Endothelial cell of umbilical vein (primary cell): Measurements from ENCODE around the gene ST3GAL4. TPM values are rescaled to one million over a fixed set of nuclear protein-coding genes. Genes with fewer than 3 reads are reported as not detected.

Experiments
- BruUV-seq: library from RNA; stranded (reverse); fragments of 400-500 nt; replicated peaks from 2 replicates; lab custom pipeline; 2021; lab: Mats Ljungman, UMichigan
- CTCF ChIA-PET: fragments of 300-600, 350-600 bp; sonication (Branson Sonifier 250); formaldehyde crosslinking; loops from one replicate; lab custom pipeline; 2021; ENCODE audit warnings: antibody characterized with exemption, inconsistent platforms; lab: Charles Lee
- POLR2A ChIA-PET: fragments of 300-600, 350-600 bp; sonication (Branson Sonifier 250); formaldehyde crosslinking; loops from one replicate; lab custom pipeline; 2021; ENCODE audit warnings: antibody characterized with exemption, inconsistent platforms; lab: Charles Lee
- DNase-seq: peaks from one replicate; pipeline ENCODE4 v3.0.0-alpha.2; 2011; ENCODE audit warnings: low read depth, low spot score
- FAIRE-seq: peaks from 2 replicates; lab custom pipeline; 2011; peaks lifted over from hg19 to GRCh38; lab: Jason Lieb, UNC
- H2AFZ ChIP-seq: 2 replicates; pipeline ENCODE4 v1.6.0; 2012; ENCODE audit warnings: low read depth, low read length, control low read depth, inconsistent platforms
- H3K27ac ChIP-seq: 2 replicates; pipeline ENCODE4 v1.5.1; 2011; ENCODE audit warnings: low read depth, mild to moderate bottlenecking, control low read depth, low read length, moderate library complexity; ENCODE audit not compliant: insufficient read depth
- H3K27me3 ChIP-seq, 2 experiments: 2 replicates each; pipeline versions ENCODE4 v1.6.0 to v1.6.1; 2011; ENCODE audit warnings: low read length in 2 of 2, mixed read lengths in 1 of 2; ENCODE audit not compliant: control insufficient read depth in 2 of 2, insufficient read depth in 2 of 2
- H3K36me3 ChIP-seq, 2 experiments: 2 replicates in 1 of 2; 3 replicates in 1 of 2; pipeline ENCODE4 v1.5.1; 2011; ENCODE audit warnings: low read length in 2 of 2, mild to moderate bottlenecking in 1 of 2, moderate library complexity in 1 of 2; ENCODE audit not compliant: control insufficient read depth in 2 of 2, insufficient read depth in 2 of 2; ENCODE audit errors: extremely low read depth in 1 of 2
- H3K4me1 ChIP-seq: 3 replicates; pipeline ENCODE4 v1.5.1; 2011; ENCODE audit warnings: mild to moderate bottlenecking, low read length; ENCODE audit not compliant: control insufficient read depth, insufficient read depth; ENCODE audit errors: extremely low read depth
- H3K4me2 ChIP-seq: 2 replicates; pipeline ENCODE4 v1.6.1; 2011; ENCODE audit warnings: low read length, control low read depth, mixed read lengths; ENCODE audit not compliant: insufficient read depth
- H3K4me3 ChIP-seq, 3 experiments: fragments of 200-600 bp in 1 of 3; sonication (generic), shearing (Covaris generic) in 1 of 3; replicated peaks in 1 of 3; 2 replicates each; pipeline ENCODE4 v1.5.1; 2011 to 2016; ENCODE audit warnings: control low read depth in 3 of 3, low read length in 3 of 3, mild to moderate bottlenecking in 2 of 3, inconsistent platforms in 1 of 3, low read depth in 1 of 3, moderate library complexity in 1 of 3; ENCODE audit not compliant: insufficient read depth in 1 of 3
- H3K79me2 ChIP-seq: 2 replicates; pipeline ENCODE4 v1.6.0; 2012; ENCODE audit warnings: low read length, inconsistent platforms; ENCODE audit not compliant: control insufficient read depth, insufficient read depth
- H3K9ac ChIP-seq: replicated peaks from 2 replicates; pipeline ENCODE3; 2011; ENCODE audit warnings: low read length, control low read depth; ENCODE audit not compliant: insufficient read depth; ENCODE audit errors: extremely low read depth
- H3K9me1 ChIP-seq: replicated peaks from 3 replicates; pipeline ENCODE4 v1.6.0; 2011; ENCODE audit warnings: mild to moderate bottlenecking, low read length; ENCODE audit not compliant: control insufficient read depth, insufficient read depth; ENCODE audit errors: extremely low read depth
- H3K9me3 ChIP-seq: replicated peaks from 2 replicates; pipeline ENCODE4 v1.5.1; 2012; ENCODE audit warnings: low read length, inconsistent platforms; ENCODE audit not compliant: control insufficient read depth, insufficient read depth
- H4K20me1 ChIP-seq: replicated peaks from 2 replicates; pipeline ENCODE3; 2011; ENCODE audit warnings: mild to moderate bottlenecking, low read length; ENCODE audit not compliant: control insufficient read depth, insufficient read depth; ENCODE audit errors: extremely low read depth
- EZH2 ChIP-seq: IDR thresholded peaks from 2 replicates; pipeline ENCODE4 v1.6.1; 2012; ENCODE audit warnings: borderline replicate concordance, low read depth, mild to moderate bottlenecking, moderate library complexity, low read length, inconsistent platforms; ENCODE audit not compliant: severe bottlenecking
- FOS ChIP-seq: IDR thresholded peaks from 2 replicates; pipeline ENCODE4 v1.6.1; 2011; ENCODE audit warnings: mild to moderate bottlenecking, low read length, moderate library complexity, borderline replicate concordance; ENCODE audit not compliant: insufficient read depth
- GATA2 ChIP-seq: IDR thresholded peaks from 2 replicates; pipeline ENCODE4 v1.7.0; 2011; ENCODE audit warnings: low read depth, mild to moderate bottlenecking, moderate library complexity, mixed read lengths, low read length; ENCODE audit not compliant: insufficient read length, insufficient read depth
- JUN ChIP-seq: IDR thresholded peaks from 2 replicates; pipeline ENCODE4 v1.6.1; 2011; ENCODE audit warnings: borderline replicate concordance, low read depth; ENCODE audit not compliant: insufficient read length, insufficient read depth
- MYC ChIP-seq: IDR thresholded peaks from one replicate; pipeline ENCODE4 v1.6.1; 2011; ENCODE audit warnings: mild to moderate bottlenecking, low read depth, low read length
- POLR2A ChIP-seq: IDR thresholded peaks from 2 replicates; pipeline ENCODE4 v1.6.1; 2012; ENCODE audit warnings: low read depth, mild to moderate bottlenecking, control low read depth, low read length
- POLR2AphosphoS5 ChIP-seq: IDR thresholded peaks from 2 replicates; pipeline ENCODE4 v1.6.1; 2012; ENCODE audit warnings: low read depth, mild to moderate bottlenecking, control low read depth, low read length, moderate library complexity; ENCODE audit not compliant: insufficient read depth
- dilution Hi-C: fragments of 300-500 bp; cut with MboI; formaldehyde crosslinking; loops from one replicate; pipeline ENCODE4 v1.15.0; 2019; ENCODE audit warnings: low sequenced_read_pairs; ENCODE audit not compliant: extremely low pct_ligation_motif_present
- intact Hi-C: fragments of 100-400 bp; cut with micrococcal nuclease; formaldehyde crosslinking; loops from one replicate; pipeline ENCODE4 v1.10.0; 2022
- polyA plus RNA-seq, 4 experiments: library from polyadenylated mRNA; depleted of rRNA in 3 of 4; stranded (reverse) in 3 of 4; unstranded in 1 of 4; fragments of >200 nt; gene quantifications; 2 replicates each; pipeline versions ENCODE4 v1.2.1 to v1.2.3, GENCODE V29; 2011 to 2012; ENCODE audit warnings: missing spikeins in 1 of 4
- total RNA-seq: library from RNA; stranded (reverse); gene quantifications from 2 replicates; pipeline ENCODE4 v1.2.3, GENCODE V29; 2021
- TF ChIP-seq, protein P1 (sequence below): IDR thresholded peaks from 2 replicates; pipeline ENCODE4 v1.6.1; 2011; ENCODE audit not compliant: insufficient read depth, insufficient read length
- TF ChIP-seq, protein P2 (sequence below), 2 donors: IDR thresholded peaks; 1 replicate in 1 of 2; 2 replicates in 1 of 2; pipeline ENCODE4 v1.5.1; 2011; ENCODE audit warnings: low read length in 2 of 2, mild to moderate bottlenecking in 2 of 2, moderate library complexity in 2 of 2, control low read depth in 1 of 2, inconsistent platforms in 1 of 2, low read depth in 1 of 2; ENCODE audit not compliant: insufficient read depth in 1 of 2; ENCODE audit errors: extremely low read depth in 1 of 2

Gene ST3GAL4
- total and polyA plus RNA-seq, 2 donors (not counting 3 experiments of a cell fraction or from before 2014, with no cell fraction given) = 17.7 to 19.4 TPM

DNA sequence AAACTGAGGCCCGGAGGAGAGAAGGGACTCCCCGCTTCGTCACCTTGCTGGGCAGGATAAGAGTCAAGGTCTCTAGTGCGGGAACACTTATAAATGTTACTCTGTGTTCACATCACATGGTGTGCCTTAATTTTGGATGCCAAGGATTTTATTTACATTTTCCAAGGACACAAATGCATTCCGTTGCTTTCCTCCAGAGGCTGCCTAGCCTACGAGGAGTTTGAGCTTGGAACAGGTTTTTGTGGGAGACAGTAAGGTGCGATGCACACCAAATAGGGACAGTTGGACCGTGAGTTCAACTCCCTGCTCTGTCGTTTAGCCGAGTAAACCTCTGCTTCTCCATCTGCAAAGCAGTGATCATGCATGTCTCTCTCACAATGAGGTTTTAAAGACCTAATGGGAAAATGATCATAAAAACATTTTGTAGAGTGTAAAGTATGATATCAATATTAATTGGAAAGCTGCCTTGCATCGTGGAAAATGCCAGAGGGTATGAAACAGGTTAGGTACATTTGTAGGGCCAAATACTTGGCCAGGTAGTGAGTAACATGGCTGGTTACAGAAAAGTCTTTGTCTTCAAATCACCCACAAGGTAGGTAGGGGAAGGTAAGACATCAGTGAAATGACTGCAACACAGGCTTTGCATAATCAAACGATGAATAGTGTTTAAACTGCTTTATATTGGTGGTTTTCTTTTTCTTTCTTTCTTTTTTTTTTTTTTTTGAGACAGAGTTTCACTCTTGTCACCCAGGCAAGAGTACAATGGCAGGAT lies 61.8 kb downstream of the ST3GAL4 start:
- H3K4me3 ChIP-seq = peak overlapping the region; percentile 44 to 47 (median 44)
- peak overlapping the region; percentile 57 for H3K27ac ChIP-seq
- H3K9ac ChIP-seq = peak overlapping the region; percentile 73
- intact Hi-C loops (loop anchor here (5.0 kb wide), 2 partner anchors 70 to 105 kb away; no protein-coding TSS in a partner anchor), dilution Hi-C loops (no loop called here)
- H3K36me3 ChIP-seq = peaks cover 0 to 1% of the 10 kb centered on the region in 2 experiments
- no peaks in the 10 kb centered on the region for H3K9me3 ChIP-seq
- DNase-seq (no peak), FAIRE-seq (peak; percentile 62)
- H3K27me3 ChIP-seq = no peaks in the 10 kb centered on the region
- no peaks in the 10 kb centered on the region for H4K20me1 ChIP-seq
- peaks cover 11% of the 10 kb centered on the region for H3K4me1 ChIP-seq
- H2AFZ ChIP-seq = peak overlapping the region; percentile 76
- ChIA-PET CTCF (interaction anchor here (0.8 to 4.7 kb wide), 10 partner anchors 9 to 107 kb away, joined by 3 to 21 read pairs (median 6); no protein-coding TSS in a partner anchor), POLR2A (no interaction called here)
- no TSS peak for BruUV-seq
- H3K4me2 ChIP-seq = peak overlapping the region; percentile 61
- no peak for TF ChIP-seq POLR2AphosphoS5
- no peak for TF ChIP-seq JUN
- TF ChIP-seq MYC = no peak
- TF ChIP-seq GATA2 = no peak
- TF ChIP-seq, protein P1, sequence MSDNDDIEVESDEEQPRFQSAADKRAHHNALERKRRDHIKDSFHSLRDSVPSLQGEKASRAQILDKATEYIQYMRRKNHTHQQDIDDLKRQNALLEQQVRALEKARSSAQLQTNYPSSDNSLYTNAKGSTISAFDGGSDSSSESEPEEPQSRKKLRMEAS = no peak
- TF ChIP-seq EZH2 = no peak
- no peak for TF ChIP-seq POLR2A
- TF ChIP-seq FOS = no peak
- TF ChIP-seq, protein P2, sequence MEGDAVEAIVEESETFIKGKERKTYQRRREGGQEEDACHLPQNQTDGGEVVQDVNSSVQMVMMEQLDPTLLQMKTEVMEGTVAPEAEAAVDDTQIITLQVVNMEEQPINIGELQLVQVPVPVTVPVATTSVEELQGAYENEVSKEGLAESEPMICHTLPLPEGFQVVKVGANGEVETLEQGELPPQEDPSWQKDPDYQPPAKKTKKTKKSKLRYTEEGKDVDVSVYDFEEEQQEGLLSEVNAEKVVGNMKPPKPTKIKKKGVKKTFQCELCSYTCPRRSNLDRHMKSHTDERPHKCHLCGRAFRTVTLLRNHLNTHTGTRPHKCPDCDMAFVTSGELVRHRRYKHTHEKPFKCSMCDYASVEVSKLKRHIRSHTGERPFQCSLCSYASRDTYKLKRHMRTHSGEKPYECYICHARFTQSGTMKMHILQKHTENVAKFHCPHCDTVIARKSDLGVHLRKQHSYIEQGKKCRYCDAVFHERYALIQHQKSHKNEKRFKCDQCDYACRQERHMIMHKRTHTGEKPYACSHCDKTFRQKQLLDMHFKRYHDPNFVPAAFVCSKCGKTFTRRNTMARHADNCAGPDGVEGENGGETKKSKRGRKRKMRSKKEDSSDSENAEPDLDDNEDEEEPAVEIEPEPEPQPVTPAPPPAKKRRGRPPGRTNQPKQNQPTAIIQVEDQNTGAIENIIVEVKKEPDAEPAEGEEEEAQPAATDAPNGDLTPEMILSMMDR (IDR thresholded peaks at IDR 0.05; ENCODE audit: extremely low read depth in 1 of 2, insufficient read depth in 1 of 2, low read depth in 1 of 2, low read length in 2 of 2) = no peak
- H3K79me2 ChIP-seq = no peaks in the 10 kb centered on the region
- H3K9me1 ChIP-seq = no peaks in the 10 kb centered on the region
